RPMI8226 (cell line): ENCODE data around the gene KIAA1671.
"Not testable (repeated sequence)": the region's sequence is repeated elsewhere in the genome, so short reads cannot be mapped to it uniquely, and the experiment has no call there.

Experiments
- DNase-seq: peaks from one replicate; pipeline ENCODE4 v3.0.0-alpha.2; 2015

The KIAA1671 gene

DNA sequence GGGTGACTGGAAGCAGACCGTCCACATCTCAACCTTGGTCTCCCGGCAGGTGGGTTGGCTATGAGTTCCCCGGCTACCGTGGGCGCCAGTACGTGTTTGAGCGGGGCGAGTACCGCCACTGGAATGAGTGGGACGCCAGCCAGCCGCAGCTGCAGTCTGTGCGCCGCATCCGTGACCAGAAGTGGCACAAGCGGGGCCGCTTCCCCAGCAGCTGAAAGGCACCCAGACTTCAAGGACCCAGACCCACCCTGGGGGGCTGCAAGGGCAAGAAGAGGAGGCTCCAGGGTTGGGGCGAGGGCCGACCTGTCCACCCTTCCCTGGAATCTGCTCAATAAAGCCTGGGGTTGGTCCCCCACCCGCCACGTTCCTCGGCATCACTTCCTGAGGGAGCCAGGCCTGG lies 254.5 kb downstream of the KIAA1671 start:
- DNase-seq = no peak

DNA sequence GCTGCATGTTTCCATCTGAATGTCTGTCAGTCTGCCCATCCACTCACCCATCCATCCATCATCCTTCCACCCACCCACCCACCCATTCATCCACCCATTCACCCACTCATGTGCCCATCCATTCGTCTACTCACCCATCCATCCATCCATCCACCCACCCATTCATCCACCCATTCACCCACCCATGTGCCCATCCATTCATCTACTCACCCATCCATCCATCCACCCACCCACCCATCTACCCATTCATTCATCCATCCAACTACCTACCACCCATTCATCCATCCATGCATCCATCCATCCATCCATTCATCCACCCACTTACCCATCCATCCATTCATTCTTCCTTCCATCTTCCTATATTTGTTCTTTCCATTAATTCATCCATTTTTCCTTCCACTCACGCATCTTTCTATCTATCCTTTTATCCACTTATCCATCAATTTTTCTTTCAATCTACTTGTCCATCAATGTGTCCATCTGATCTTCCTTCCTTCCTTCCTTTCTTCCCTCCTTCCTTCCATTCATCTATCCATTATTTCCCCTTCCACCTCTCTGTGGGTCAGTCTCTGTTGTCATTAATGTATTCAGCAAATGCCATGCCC lies 255.1 kb downstream of the KIAA1671 start:
- DNase-seq = no peak

DNA sequence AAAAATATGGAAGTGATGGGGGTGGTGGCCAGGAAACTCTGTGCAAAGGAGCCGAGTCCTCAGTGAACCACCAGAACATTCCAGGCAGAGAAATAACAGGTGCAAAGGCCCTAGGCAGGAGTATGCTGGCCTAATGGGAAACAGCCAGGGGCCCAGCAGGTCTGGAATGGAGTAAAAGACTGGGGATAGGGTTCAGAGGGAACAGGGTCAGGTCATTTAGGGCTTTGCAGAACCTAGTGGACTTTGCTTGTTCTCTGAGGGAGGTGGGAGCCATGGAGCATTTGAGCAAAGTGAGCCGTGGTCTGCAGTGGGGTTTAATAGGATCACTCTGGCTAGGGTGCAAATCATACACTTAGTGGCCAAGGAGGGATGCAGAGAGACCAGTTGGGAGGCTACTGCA lies 255.8 kb downstream of the KIAA1671 start:
- DNase-seq = no peak

DNA sequence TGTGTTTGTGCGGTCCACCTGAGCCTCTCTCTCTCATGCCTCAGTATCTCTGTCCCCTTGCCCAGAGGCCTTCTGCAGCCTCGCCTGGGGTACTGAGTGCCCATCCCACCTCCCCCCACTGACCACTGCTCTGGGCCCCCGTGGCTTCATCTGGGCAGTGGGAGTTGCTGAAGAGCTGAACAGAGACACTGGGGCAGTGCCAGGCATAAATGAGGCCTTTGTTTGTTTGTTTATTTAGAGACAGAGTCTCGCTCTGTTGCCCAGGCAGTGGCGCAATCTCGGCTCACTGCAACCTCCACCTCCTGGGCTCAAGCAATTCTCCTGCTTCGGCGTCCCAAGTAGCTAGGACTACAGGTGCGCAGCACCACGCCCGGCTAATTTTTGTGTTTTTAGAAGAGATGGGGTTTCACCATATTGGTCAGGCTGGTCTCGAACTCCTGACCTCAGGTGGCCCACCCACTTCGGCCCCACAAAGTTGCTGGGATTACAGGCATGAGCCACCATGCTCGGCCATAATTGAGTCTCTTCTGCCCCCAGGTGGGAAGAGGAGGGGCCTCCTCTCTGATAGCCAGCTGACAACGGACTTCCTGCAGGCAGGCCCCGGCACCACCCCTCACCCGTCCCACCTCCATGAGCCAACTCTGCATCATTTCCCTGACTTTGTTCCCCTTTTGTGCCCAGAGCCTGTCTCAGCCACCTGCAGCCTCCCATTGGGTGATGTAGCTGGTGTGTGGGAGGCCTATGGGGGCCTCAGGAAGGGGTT lies 256.4 kb downstream of the KIAA1671 start:
- DNase-seq = no peak

DNA sequence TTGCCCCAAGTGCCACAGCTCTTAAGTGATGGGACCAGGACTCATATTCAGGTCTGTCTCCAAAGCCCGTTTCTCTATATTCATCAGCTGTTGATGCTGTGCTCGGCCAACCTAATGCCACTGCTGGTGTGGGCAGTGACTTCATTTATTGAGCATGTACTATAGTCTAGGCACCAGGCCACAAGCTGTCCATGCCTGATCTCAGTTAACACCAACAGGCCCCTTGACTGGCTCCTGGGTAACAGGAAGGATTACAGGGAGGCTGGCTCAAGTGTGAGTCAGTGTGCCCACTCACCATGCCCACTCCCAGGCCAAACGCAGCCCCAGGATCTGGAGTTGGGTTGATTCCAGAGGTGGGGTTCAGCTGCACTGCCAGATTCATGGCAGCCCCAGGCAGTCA lies 258.3 kb downstream of the KIAA1671 start:
- no peak for DNase-seq

DNA sequence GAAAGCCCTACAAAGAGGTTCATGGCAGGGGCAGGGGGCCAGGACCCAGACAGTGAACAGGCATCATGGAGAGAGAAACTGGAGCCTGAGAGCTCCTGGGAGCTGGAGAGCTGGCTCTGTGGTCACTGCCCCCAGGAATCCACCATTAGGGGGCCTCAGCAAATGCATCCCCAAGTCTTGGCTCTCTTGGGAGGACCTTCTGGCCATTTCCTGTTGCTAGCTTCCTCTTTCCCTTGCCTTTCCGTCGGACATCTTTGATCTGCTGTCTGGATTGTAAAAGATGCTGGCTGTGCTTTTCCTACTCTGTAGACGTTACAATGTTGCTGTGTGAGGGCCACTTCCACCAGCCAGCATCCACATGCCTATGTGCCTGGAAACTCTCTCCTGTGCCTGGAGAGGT lies 259.8 kb downstream of the KIAA1671 start:
- DNase-seq = no peak

DNA sequence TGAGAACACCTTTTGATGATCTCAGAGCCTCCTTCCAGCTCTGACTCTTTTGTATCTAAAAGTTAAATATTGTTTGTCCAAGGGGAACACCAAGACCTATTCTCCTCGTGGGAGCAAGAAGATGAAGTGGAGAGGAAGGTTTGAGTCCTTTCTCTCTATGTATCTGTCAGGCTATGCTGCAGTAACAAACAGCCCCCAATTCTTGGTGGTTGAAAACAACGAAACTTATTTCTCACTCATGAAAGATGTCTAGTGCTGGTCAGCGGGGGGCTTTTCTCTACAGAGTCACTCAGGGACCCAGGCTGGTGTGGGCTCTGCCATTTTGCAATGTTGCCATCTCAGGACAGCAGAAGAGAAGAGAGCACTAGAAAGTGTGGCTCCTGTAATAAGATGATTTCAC lies 260.7 kb downstream of the KIAA1671 start:
- DNase-seq = no peak

DNA sequence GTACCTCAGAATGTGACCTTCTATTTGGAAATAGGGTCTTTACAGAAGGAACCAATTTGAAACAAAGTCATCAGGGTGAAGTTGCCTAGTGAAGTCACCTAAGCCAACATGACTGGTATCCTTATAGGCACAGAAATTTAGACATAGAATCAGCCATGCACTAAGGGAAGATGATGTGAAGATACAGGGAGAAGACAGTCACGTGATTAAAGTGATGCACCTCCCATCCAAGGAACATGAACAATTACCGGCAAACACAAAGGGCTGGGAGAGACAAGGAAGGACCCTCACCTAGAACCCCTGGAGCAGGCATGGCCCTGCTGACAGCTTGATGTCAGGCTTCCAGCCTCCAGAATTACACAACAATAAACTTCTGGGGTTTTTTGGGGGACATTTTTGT lies 263.7 kb downstream of the KIAA1671 start:
- no peak for DNase-seq

DNA sequence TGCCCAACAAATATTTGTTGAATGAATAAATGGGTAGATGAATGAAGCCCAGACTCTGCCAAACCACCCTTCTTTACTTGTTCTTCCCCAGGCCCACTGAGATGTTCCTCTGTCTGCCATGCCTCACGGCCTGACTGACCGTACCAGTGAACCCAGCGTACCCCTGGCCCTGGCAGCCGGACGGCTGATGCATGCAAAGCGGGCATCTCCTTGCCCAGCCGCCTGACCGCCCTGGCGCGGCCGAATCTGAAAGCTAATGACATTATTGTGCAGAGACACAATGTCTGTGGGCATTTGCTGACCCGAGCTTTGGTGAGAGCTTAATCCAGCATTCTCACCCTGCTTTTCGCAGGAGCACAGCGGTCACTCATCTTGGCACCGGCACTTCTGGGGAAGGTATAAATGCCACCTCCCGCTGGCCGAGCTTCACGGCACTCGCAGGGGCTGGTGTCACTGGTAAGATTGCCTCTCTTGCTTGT lies 266.7 kb downstream of the KIAA1671 start, which contains the start of gene CRYBB2:
Gene CRYBB2 (plus strand): TSS at position 429 of the 479 bp plus-strand sequence. CDS start 1,791 bp downstream, outside the sequence.
- DNase-seq = no peak

DNA sequence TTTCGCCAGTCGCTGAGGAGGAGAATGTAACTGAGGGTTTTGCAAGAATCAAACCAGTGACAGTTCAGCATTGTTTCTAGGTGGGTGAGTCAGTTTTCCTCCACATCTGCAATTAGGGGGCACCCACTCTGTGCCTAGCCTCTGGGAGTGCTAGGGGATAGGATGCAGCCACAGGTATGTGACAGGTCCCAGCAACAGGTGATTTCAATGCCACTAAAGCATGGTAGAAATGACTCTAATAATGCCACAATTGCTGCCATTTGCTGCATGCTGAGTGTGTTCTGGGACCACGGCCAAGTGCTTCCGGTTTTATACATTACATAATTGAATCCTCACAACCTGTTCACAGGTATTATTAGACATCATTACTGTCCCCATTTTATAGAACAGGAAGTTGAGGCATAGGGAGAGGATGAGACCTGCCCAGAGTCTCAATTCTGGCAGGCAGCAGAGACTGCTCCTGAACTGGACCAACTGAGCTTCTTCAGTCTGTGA lies 267.5 kb downstream of the KIAA1671 start:
- peak; percentile 69 for DNase-seq

DNA sequence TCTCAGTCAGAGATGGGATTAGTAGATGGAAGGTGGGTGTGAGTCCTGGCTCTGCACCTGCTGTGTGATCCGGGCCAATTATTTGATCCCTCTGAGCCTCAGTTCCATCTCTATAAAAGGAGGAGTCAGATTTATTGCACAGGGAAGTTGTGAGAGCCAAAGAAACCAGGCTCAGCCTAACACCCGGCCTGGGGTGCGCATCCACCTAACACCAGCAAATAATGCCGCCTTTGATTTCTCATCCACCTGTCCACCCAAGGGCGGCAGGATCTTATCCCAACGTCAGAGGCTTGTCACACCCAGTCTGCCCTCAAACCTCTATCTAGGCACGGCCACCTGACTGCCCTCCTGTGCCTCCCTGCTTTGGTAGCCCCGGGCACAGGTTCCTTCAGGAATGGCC lies 269.3 kb downstream of the KIAA1671 start:
- no peak for DNase-seq

DNA sequence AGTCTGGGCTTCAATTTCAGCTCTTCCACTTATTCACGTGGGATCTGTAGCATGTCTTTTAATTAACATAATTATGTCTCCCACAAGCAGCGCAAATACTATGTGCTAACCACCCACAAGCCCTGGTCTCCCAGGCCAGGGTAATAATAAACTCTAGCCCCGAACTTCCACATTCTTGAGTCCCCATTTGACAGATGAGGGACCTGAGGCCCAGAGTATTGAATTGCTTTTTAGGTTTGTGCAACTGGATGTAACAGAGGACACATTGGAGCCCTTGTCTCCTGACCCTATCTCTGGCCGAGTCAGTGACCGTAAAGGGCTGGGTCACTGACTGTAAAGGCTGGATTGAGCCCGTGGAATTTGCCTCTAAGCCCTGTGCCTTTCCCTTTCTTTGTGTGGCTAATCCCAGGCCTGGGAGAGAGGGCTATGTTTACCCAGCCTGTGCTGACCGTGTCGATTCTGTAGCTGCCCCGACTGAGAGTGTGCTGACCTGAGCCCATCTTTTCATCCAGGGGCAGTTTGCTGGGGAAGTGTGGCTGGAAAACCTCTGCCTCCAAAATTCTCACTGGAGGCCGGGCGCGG lies 270.8 kb downstream of the KIAA1671 start:
- DNase-seq = no peak

DNA sequence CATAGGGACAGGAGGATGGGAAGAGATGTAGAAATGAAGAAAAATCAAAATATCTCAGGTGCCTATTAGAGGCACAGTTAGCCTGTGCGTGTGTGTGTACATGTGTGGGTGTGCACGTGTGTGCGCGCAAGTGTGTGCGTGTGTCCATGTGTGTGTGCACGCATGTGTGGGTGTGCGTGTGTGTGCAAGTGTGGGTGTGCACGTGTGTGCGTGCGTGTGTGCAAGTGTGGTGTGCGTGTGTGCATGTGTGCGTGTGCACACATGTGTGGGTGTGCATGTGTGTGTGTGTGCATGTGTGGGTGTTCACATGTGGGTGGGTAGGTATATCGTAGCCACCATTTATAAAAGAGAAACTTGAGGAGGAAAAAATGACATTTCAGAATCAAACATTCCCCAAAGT lies 276.3 kb downstream of the KIAA1671 start:
- no peak for DNase-seq

DNA sequence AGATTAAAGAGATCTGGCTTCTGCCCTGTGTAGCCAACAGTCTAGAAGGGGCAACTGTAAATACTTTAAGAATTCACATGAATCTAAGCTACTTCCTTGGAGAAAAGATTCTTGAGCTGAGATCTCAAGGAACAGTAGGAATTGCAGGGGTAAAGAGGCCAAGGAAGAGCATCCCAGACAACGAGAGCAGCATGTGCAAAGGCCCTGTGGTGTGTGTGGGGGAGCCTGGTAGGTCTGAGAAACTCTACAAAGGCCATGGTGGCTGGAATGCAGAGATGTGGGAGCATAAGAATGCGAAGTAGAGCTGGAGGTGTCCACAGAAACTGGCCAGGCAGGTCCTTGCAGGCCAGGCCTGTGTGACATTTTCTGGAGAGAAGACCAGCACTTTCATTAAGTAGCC lies 278.2 kb downstream of the KIAA1671 start:
- not testable (repeated sequence) for DNase-seq

DNA sequence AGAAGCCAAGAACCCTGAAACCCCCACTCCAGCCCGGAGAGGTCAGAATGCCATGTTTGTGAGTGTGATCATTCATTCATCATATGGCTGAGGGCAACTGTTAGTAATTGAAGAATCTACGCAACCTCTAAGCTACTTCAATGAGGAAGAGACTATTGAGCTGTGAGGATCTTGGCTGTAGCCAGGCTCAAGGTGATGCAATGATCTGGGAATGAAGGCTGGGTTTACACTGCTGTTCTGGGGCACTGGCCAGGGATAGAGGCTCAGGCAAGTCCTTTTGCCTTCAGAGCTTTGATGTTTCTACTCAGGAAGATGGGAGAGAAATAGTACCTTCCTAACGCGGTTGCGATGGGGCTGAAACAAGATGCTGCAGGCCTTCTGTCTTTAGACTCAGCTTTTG lies 279.8 kb downstream of the KIAA1671 start:
- no peak for DNase-seq

DNA sequence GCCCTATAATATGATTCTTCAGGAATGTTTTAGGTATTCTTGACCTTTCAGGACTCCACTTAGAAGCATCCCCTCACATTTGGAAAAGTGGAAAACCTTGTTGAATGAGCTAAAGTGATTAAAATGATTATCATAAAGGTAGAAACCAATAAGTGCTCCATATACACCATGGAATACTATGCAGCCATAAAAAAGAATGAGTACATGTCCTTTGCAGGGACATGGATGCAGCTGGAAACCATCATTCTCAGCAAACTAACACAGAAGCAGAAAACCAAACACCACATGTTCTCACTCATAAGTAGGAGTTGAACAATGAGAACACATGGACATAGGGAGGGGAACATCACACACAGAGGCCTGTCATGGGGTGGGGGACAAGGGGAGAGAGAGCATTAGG lies 281.2 kb downstream of the KIAA1671 start:
- DNase-seq = not testable (repeated sequence)

DNA sequence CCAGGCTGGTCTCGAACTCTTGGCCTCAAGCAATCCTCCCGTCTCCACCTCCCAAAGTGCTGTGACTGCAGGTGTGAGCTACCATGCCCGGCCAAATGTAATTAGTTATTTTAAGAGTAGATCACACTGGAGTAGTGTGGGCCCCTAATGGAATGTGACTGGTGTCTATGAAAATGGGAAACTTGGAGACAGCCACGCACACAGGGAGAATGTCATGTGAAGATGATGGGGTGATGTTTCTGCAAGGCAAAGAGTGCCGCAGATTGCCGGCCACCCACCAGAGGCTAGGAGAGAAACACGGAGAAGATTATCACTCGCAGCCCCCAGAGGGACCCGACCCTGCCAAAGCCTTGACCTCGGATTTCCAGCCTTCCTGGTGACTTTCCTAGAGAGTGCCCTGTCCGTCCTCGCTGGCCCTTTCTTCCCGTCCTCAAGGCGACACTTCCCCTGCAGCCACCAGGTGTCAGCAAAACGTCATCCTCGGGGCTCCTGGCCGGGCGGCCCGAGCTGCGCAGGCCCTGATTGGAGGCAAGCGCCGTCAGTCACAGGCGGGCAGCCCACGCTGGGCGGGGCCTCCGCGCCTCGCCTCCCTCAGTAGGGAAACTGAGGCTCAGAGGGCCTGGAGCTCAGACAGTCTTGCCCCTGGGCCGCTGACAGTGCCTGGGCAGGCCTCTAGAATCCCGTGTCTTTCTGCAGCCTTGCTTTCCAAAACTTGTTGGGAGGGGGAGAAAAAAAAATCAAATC lies 283.2 kb downstream of the KIAA1671 start:
- peak; percentile 87 for DNase-seq

DNA sequence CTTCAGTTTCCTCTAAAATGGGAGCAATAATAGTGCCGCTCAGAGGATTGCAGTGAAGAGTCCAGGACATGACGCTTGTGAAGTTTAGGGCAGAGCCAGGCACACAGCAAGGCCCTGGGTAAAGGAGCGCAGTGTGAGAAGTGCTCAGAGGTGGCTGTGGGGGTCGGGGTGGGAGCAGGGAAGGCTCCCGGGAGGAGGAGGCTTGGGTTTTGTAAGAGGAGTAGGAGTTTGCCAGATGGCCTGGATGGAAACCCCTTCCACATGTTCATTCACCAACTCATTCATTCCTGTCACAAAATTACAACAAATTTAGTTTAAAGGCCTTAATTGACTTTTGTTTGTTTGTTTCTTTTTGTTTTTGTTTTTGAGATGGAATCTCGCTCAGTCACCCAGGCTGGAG lies 283.9 kb downstream of the KIAA1671 start:
- DNase-seq = no peak

DNA sequence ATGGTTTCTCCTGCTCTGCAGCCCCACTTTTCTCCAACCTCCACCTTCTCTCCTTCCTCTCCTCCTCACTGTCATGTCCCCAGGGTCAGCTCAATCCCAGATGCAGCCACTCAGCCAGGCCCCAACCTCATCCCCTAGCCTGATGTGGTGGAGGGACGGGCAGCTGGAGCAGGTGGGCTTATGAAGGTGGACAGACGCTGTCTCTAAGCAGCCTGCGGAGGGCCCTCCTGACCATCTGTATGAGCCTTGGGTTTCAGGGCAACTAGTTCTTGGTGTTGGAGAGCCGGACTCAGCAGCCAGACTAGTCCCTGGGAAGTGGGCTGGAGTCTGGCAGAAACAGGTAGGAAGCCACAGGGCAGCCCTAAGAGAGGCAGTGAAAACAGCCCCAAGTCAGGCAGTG lies 285.0 kb downstream of the KIAA1671 start:
- no peak for DNase-seq

DNA sequence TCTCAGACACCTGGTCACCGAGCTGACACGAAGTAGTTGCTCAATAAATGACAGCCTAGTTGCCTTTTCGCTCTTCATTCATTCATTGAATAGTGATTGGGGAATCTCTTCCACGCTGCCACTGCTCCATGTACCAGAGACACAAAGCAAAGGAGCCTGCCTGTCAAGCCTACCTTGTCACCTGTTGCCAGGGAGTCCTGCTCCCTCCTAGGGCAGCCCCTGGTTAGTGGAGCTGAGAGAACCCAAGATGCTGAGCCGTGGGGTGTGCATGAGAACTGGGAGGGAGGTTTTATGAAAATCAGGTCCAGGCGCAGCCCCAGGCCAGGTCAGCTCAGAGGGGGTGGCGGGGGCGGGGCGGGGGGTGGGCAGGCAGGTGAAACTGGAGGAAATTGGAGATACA lies 285.5 kb downstream of the KIAA1671 start:
- not testable (repeated sequence) for DNase-seq
